HepG2 (cell line): Measurements from ENCODE around the gene L3MBTL4. TPM values are rescaled to one million over a fixed set of nuclear protein-coding genes. Genes with fewer than 3 reads are reported as not detected.

ENCODE experiments used
- ATAC-seq: fragments of 200-7000 bp; cut with Tn5 transposase; 3 replicates; pipeline ENCODE4 v1.9.1; 2020; ENCODE audit warnings: mild to moderate bottlenecking, moderate library complexity
- BruUV-seq: library from RNA; stranded (reverse); fragments of 400-500 nt; replicated peaks from 2 replicates; lab custom pipeline; 2021; lab: Mats Ljungman, UMichigan
- CTCF ChIA-PET: fragments of 300-600 bp; formaldehyde crosslinking; extraction: SDS; loops from one replicate; lab custom pipeline; 2021; ENCODE audit warnings: low total read pairs, inconsistent platforms, low intra/inter-chr PET ratio; lab: Yijun Ruan, JAX
- POLR2A ChIA-PET: fragments of 350-600 bp; sonication (Branson Sonifier 250); formaldehyde crosslinking; loops from one replicate; lab custom pipeline; 2020; ENCODE audit warnings: antibody characterized with exemption, inconsistent platforms; lab: Yijun Ruan, JAX
- DNase-seq: peaks from one replicate; pipeline ENCODE4 v3.0.0-alpha.2; 2015; ENCODE audit warnings: low spot score
- FAIRE-seq: peaks from 3 replicates; lab custom pipeline; 2011; peaks lifted over from hg19 to GRCh38; lab: Jason Lieb, UNC
- H2AFZ ChIP-seq: one replicate; pipeline ENCODE4 v1.6.1; 2011; ENCODE audit warnings: low read length, inconsistent platforms
- H3K27ac ChIP-seq: fragments of 300-600 bp; 3 replicates; pipeline ENCODE4 v1.8.0; 2011; ENCODE audit warnings: mixed run types, mild to moderate bottlenecking, mixed read lengths, low read length, inconsistent platforms; ENCODE audit not compliant: insufficient read depth; ENCODE audit errors: extremely low read length
- H3K27me3 ChIP-seq, 2 experiments: fragments of 200-600 bp in 1 of 2; 2 replicates in 1 of 2; 3 replicates in 1 of 2; pipeline versions ENCODE4 v1.6.0 to v1.8.0; 2011; ENCODE audit warnings: low read length in 2 of 2, mild to moderate bottlenecking in 2 of 2, moderate library complexity in 2 of 2, inconsistent platforms in 1 of 2; ENCODE audit not compliant: insufficient read depth in 2 of 2, control insufficient read depth in 1 of 2
- H3K36me3 ChIP-seq, 2 experiments: fragments of 200-600 bp in 1 of 2; replicated peaks in 1 of 2; 2 replicates in 1 of 2; 3 replicates in 1 of 2; pipeline versions ENCODE4 v1.5.1 to v1.8.0; 2011; ENCODE audit warnings: low read length in 2 of 2, inconsistent platforms in 1 of 2; ENCODE audit not compliant: insufficient read depth in 2 of 2, control insufficient read depth in 1 of 2
- H3K4me1 ChIP-seq: 2 replicates; pipeline ENCODE4 v1.5.1; 2012; ENCODE audit warnings: low read length, inconsistent platforms; ENCODE audit not compliant: insufficient read depth
- H3K4me2 ChIP-seq: 2 replicates; pipeline ENCODE4 v1.6.0; 2011; ENCODE audit warnings: low read depth, low read length, inconsistent platforms
- H3K4me3 ChIP-seq, 3 experiments: fragments of 200-600 bp in 1 of 3; sonication (generic), shearing (Covaris generic) in 1 of 3; replicated peaks in 1 of 3; 2 replicates each; pipeline ENCODE4 v1.5.1; 2011 to 2016; ENCODE audit warnings: low read length in 3 of 3, inconsistent platforms in 2 of 3, low read depth in 2 of 3, mild to moderate bottlenecking in 2 of 3, control low read depth in 1 of 3, mixed read lengths in 1 of 3; ENCODE audit not compliant: insufficient read depth in 1 of 3
- H3K79me2 ChIP-seq: one replicate; pipeline ENCODE4 v1.6.1; 2011; ENCODE audit warnings: low read length, inconsistent platforms; ENCODE audit not compliant: insufficient read depth
- H3K9ac ChIP-seq: 2 replicates; pipeline ENCODE4 v1.6.0; 2011; ENCODE audit warnings: mild to moderate bottlenecking, low read depth, low read length, inconsistent platforms; ENCODE audit not compliant: insufficient read depth
- H3K9me3 ChIP-seq: 2 replicates; pipeline ENCODE4 v1.5.1; 2012; ENCODE audit warnings: mild to moderate bottlenecking, low read length
- H4K20me1 ChIP-seq: 2 replicates; pipeline ENCODE4 v1.6.0; 2011; ENCODE audit warnings: inconsistent platforms, mild to moderate bottlenecking, low read length, moderate library complexity; ENCODE audit not compliant: insufficient read depth
- AGO2 ChIP-seq: fragments of 200-400 bp; formaldehyde crosslinking; optimal IDR thresholded peaks from 2 replicates; pipeline ENCODE3; 2017; ENCODE audit warnings: mild to moderate bottlenecking, low read depth, low read length, moderate library complexity
- ATF1 ChIP-seq: IDR thresholded peaks from 2 replicates; pipeline ENCODE4 v1.6.1; 2016; ENCODE audit warnings: mild to moderate bottlenecking, control low read depth
- CHD2 ChIP-seq: IDR thresholded peaks from 2 replicates; pipeline ENCODE4 v1.6.1; 2011; ENCODE audit warnings: low read depth, low read length, improper control_type of control experiment
- TEAD3 ChIP-seq: optimal IDR thresholded peaks from 2 replicates; pipeline ENCODE3; 2016; ENCODE audit warnings: borderline replicate concordance
- TRIM24 ChIP-seq: sonication (generic); formaldehyde crosslinking; IDR thresholded peaks from 2 replicates; pipeline ENCODE4 v1.8.0; 2022; ENCODE audit warnings: mild to moderate bottlenecking, missing genetic modification reagents
- ZBTB33 ChIP-seq: sonication (generic); formaldehyde crosslinking; IDR thresholded peaks from 2 replicates; pipeline ENCODE4 v1.4.0; 2020; ENCODE audit warnings: missing genetic modification reagents
- ZFP82 ChIP-seq: sonication (generic); formaldehyde crosslinking; IDR thresholded peaks from 2 replicates; pipeline ENCODE4 v1.5.1; 2020; ENCODE audit warnings: mild to moderate bottlenecking, missing genetic modification reagents, borderline replicate concordance
- ZNF704 ChIP-seq: sonication (generic); formaldehyde crosslinking; IDR thresholded peaks from 2 replicates; pipeline ENCODE4 v1.8.1; 2023; ENCODE audit warnings: mild to moderate bottlenecking, inconsistent platforms, moderate library complexity, missing genetic modification reagents, borderline replicate concordance
- WGBS: methylation state at CpG from one replicate; pipeline ENCODE4 v1.1.6; 2017; ENCODE audit warnings: low lambda C conversion rate; 5-methylcytosine and 5-hydroxymethylcytosine counted together
- in situ Hi-C: cut with HindIII; loops from 2 replicates; pipeline ENCODE4 v1.10.0; 2017; ENCODE audit warnings: low pct_unique_long_range_greater_than_20kb; ENCODE audit not compliant: extremely low pct_ligation_motif_present
- intact Hi-C: fragments of 100-400 bp; cut with micrococcal nuclease; formaldehyde crosslinking; loops from one replicate; pipeline ENCODE4 v1.10.0; 2022; ENCODE audit not compliant: unreplicated experiment
- polyA plus RNA-seq, 8 experiments: library from polyadenylated mRNA; depleted of rRNA in 3 of 8; stranded (reverse) in 7 of 8; unstranded in 1 of 8; fragments of >200 nt; fragmentation: Illumina TruSeq in 4 of 8; extraction: Trizol in 4 of 8; gene quantifications; 2 replicates each; pipeline versions ENCODE4 v1.2.1 to v1.2.3, GENCODE V29; 2011 to 2016; ENCODE audit warnings: low read depth in 4 of 8, missing spikeins in 1 of 8, mixed read lengths in 1 of 8; ENCODE audit not compliant: insufficient read depth in 1 of 8
- total RNA-seq, 5 experiments: library from RNA; depleted of rRNA; stranded (reverse); fragments of >200 nt; fragmentation: Illumina TruSeq; extraction: Trizol; gene quantifications; 2 replicates each; pipeline ENCODE4 v1.2.3, GENCODE V29; 2016; ENCODE audit warnings: low read depth in 1 of 5

The L3MBTL4 gene
- total and polyA plus RNA-seq, 2 of the 13 experiments (the other 11 are each of a cell fraction or from before 2014, with no cell fraction given): 10.8 to 13.3 TPM

- WGBS: 99% methylated on average over 3 of the region's 3 CpGs
Measured at GRCh38 chr18:6150430-6150829, 264.3 kb downstream of the L3MBTL4 start.

GRCh38 chr18:6146307-6146661, 268.4 kb downstream of the L3MBTL4 start:
- Histone ChIP-seq H3K27ac (no peak overlapping the region), H4K20me1 (no peaks in the 10 kb centered on the region), H3K27me3 (no peaks in the 10 kb centered on the region), H3K9ac (no peak overlapping the region), H2AFZ (no peak overlapping the region), H3K4me3 (no peak overlapping the region), H3K4me2 (no peak overlapping the region), H3K9me3 (no peaks in the 10 kb centered on the region), H3K36me3 (peaks cover 0 to 5% of the 10 kb centered on the region in 2 experiments; a peak in 2 of 5 replicates), H3K4me1 (no peaks in the 10 kb centered on the region), H3K79me2 (no peaks in the 10 kb centered on the region)
- POLR2A ChIA-PET: no interaction called here
- ATAC-seq: no peak
- in situ Hi-C loops (no loop called here), intact Hi-C loops (no loop called here)
- no TSS peak for BruUV-seq
- CTCF ChIA-PET: no interaction called here
- no peak for DNase-seq
- 96% methylated on average over 16 of the region's 16 CpGs for WGBS
- no peak for TF ChIP-seq ZFP82
- TF ChIP-seq TRIM24 (CRISPR knock-in tag): no peak
- no peak for TF ChIP-seq ZBTB33 (CRISPR knock-in tag)
- TF ChIP-seq ATF1 (CRISPR knock-in tag): no peak
- no peak for TF ChIP-seq CHD2
- no peak for TF ChIP-seq TEAD3 (CRISPR knock-in tag)
- FAIRE-seq: no peak

More at GRCh38 chr18:6150430-6150829, 264.3 kb downstream of the L3MBTL4 start:
- H3K4me2 ChIP-seq: no peak overlapping the region
- FAIRE-seq: no peak
- ChIA-PET POLR2A (no interaction called here), CTCF (no interaction called here)
- no peaks in the 10 kb centered on the region for H3K4me1 ChIP-seq
- H3K27me3 ChIP-seq: no peaks in the 10 kb centered on the region
- ATAC-seq: no peak
- no peak overlapping the region for H3K9ac ChIP-seq
- H4K20me1 ChIP-seq: no peaks in the 10 kb centered on the region
- H3K9me3 ChIP-seq: peaks cover 12% of the 10 kb centered on the region; the same call in 1 of the 2 replicates
- H3K4me3 ChIP-seq: no peak overlapping the region
- no peak overlapping the region for H3K27ac ChIP-seq
- intact Hi-C loops: no loop called here
- no peak overlapping the region for H2AFZ ChIP-seq
- H3K36me3 ChIP-seq: peaks cover 0 to 5% of the 10 kb centered on the region in 2 experiments; a peak in 2 of 5 replicates
- H3K79me2 ChIP-seq: no peaks in the 10 kb centered on the region
- TF ChIP-seq ZNF704 (CRISPR knock-in tag) (no peak), AGO2 (no peak)
- in situ Hi-C loops: no loop called here
- no TSS peak for BruUV-seq
- DNase-seq: no peak
